ENCODE results near the gene WNT16.
"Not testable (repeated sequence)": the region's sequence is repeated elsewhere in the genome, so short reads cannot be mapped to it uniquely, and the experiment has no call there.

Gene WNT16

GRCh38 chr7:121328508-121329190 lies at the start of gene WNT16:
Gene WNT16, plus strand, starts transcription at chr7:121329000. Its CDS starts 293 bp downstream, at chr7:121329293.
- peak in 8 of 10 donors; percentile 20 to 88 (median 36) for DNase-seq
- intact Hi-C loops (cut with DNase I): no loop called here

- DNase-seq: no peak
- intact Hi-C loops (cut with DNase I): no loop called here
Measured at GRCh38 chr7:121279060-121279620, 49.7 kb upstream of the WNT16 start.

- no peak for DNase-seq
- intact Hi-C loops (cut with DNase I): no loop called here
Measured at GRCh38 chr7:121279822-121280221, 49.0 kb upstream of the WNT16 start.

GRCh38 chr7:121280656-121281055 lies 48.1 kb upstream of the WNT16 start:
- intact Hi-C loops (cut with DNase I): no loop called here
- no peak for DNase-seq

- no peak for DNase-seq
Measured at GRCh38 chr7:121282129-121282528, 46.7 kb upstream of the WNT16 start.

GRCh38 chr7:121285066-121285667 lies 43.6 kb upstream of the WNT16 start:
- intact Hi-C loops (cut with DNase I): no loop called here

More at GRCh38 chr7:121282129-121282528, 46.7 kb upstream of the WNT16 start:
- intact Hi-C loops (cut with DNase I): no loop called here

GRCh38 chr7:121286186-121286585 lies 42.6 kb upstream of the WNT16 start:
- intact Hi-C loops (cut with DNase I): no loop called here
- DNase-seq: no peak

More at GRCh38 chr7:121285066-121285667, 43.6 kb upstream of the WNT16 start:
- no peak for DNase-seq

GRCh38 chr7:121286742-121287734 lies 41.8 kb upstream of the WNT16 start:
- intact Hi-C loops (cut with DNase I): no loop called here
- DNase-seq: no peak

GRCh38 chr7:121288894-121289293 lies 39.9 kb upstream of the WNT16 start:
- intact Hi-C loops (cut with DNase I): no loop called here
- no peak for DNase-seq

- DNase-seq; intact Hi-C loops (cut with DNase I): not testable (repeated sequence)
Measured at GRCh38 chr7:121289930-121290329, 38.9 kb upstream of the WNT16 start.

- intact Hi-C loops (cut with DNase I): no loop called here
- DNase-seq: no peak
Measured at GRCh38 chr7:121294448-121294992, 34.3 kb upstream of the WNT16 start.

- intact Hi-C loops (cut with DNase I): no loop called here
- no peak for DNase-seq
Measured at GRCh38 chr7:121297843-121298242, 31.0 kb upstream of the WNT16 start.

- intact Hi-C loops (cut with DNase I): no loop called here
- DNase-seq: no peak
Measured at GRCh38 chr7:121298831-121299239, 30.0 kb upstream of the WNT16 start.

- intact Hi-C loops (cut with DNase I): no loop called here
- DNase-seq: no peak
Measured at GRCh38 chr7:121300685-121301420, 27.9 kb upstream of the WNT16 start.

- intact Hi-C loops (cut with DNase I): no loop called here
- DNase-seq: no peak
Measured at GRCh38 chr7:121301446-121302213, 27.2 kb upstream of the WNT16 start.

GRCh38 chr7:121302214-121302745 lies 26.5 kb upstream of the WNT16 start:
- no peak for DNase-seq
- intact Hi-C loops (cut with DNase I): no loop called here

- no peak for DNase-seq
- intact Hi-C loops (cut with DNase I): no loop called here
Measured at GRCh38 chr7:121303422-121304101, 25.2 kb upstream of the WNT16 start.

GRCh38 chr7:121304102-121304658 lies 24.6 kb upstream of the WNT16 start:
- no peak for DNase-seq
- intact Hi-C loops (cut with DNase I): no loop called here
